BLaER1 treated with 17β-estradiol and CSF1 and Interleukin-3, amounts not matched to agents 10 nM and 100 nM (cell line): ENCODE results near the gene COLEC12.

ENCODE experiments used
- H3K27ac ChIP-seq, 11 experiments: shearing (Covaris generic); formaldehyde crosslinking; 2 replicates each; pipeline ENCODE4 v1.8.1; 2022
- H3K27me3 ChIP-seq, 11 experiments: shearing (Covaris generic); formaldehyde crosslinking; 2 replicates each; pipeline ENCODE4 v1.8.1; 2022
- H3K36me3 ChIP-seq, 11 experiments: shearing (Covaris generic); formaldehyde crosslinking; 2 replicates each; pipeline ENCODE4 v1.8.1; 2022
- H3K4me1 ChIP-seq, 10 experiments: shearing (Covaris generic); formaldehyde crosslinking; 2 replicates each; pipeline ENCODE4 v1.8.1; 2022
- H3K4me2 ChIP-seq, 11 experiments: shearing (Covaris generic); formaldehyde crosslinking; 2 replicates each; pipeline ENCODE4 v1.8.1; 2022
- H3K4me3 ChIP-seq, 10 experiments: shearing (Covaris generic); formaldehyde crosslinking; 2 replicates each; pipeline ENCODE4 v1.8.1; 2022
- H3K9ac ChIP-seq, 11 experiments: shearing (Covaris generic); formaldehyde crosslinking; 2 replicates each; pipeline ENCODE4 v1.8.1; 2022
- H3K9me3 ChIP-seq, 11 experiments: shearing (Covaris generic); formaldehyde crosslinking; replicated peaks in 1 of 11; 2 replicates each; pipeline ENCODE4 v1.8.1; 2022
- H4K20me1 ChIP-seq, 11 experiments: shearing (Covaris generic); formaldehyde crosslinking; 2 replicates each; pipeline ENCODE4 v1.8.1; 2022
- Cebpa-rat ChIP-seq, 11 experiments: shearing (Covaris generic); IDR thresholded peaks; 2 replicates each; pipeline ENCODE4 v1.8.1; 2022

The COLEC12 gene

GRCh38 chr18:355678-356077 is 144.8 kb downstream of the COLEC12 start:
- Histone ChIP-seq H3K4me3 (no peak overlapping the region), H3K9me3 (no peaks in the 10 kb centered on the region), H3K4me1 (peaks cover 5 to 40% (median 6%) of the 10 kb centered on the region in 10 experiments), H3K9ac (no peak overlapping the region), H3K27me3 (no peaks in the 10 kb centered on the region), H3K36me3 (peaks cover 0 to 67% (median 0%) of the 10 kb centered on the region in 11 experiments; a peak in 6 of 22 replicates), H3K27ac (no peak overlapping the region), H4K20me1 (no peaks in the 10 kb centered on the region), H3K4me2 (no peak overlapping the region)
- no peak for TF ChIP-seq Cebpa-rat (IDR thresholded peaks at IDR 0.05)

- no peak overlapping the region for H3K4me3 ChIP-seq
- no peak overlapping the region for H3K9ac ChIP-seq
- no peak overlapping the region for H3K27ac ChIP-seq
- H3K36me3 ChIP-seq, result peaks cover 0 to 79% (median 0%) of the 10 kb centered on the region in 11 experiments; a peak in 6 of 22 replicates
- peaks cover 0 to 37% (median 0%) of the 10 kb centered on the region in 10 experiments; a peak in 4 of 20 replicates for H3K4me1 ChIP-seq
- H3K27me3 ChIP-seq, result no peaks in the 10 kb centered on the region
- TF ChIP-seq Cebpa-rat (IDR thresholded peaks at IDR 0.05), result no peak
- no peaks in the 10 kb centered on the region for H4K20me1 ChIP-seq
- peaks cover 0 to under 1% (median 0%) of the 10 kb centered on the region in 11 experiments; a peak in 1 of 22 replicates for H3K9me3 ChIP-seq
- H3K4me2 ChIP-seq, result no peak overlapping the region
These were observed 146.0 kb downstream of the COLEC12 start for GRCh38 chr18:354471-354870.

GRCh38 chr18:354003-354402 is 146.5 kb downstream of the COLEC12 start:
- Histone ChIP-seq H3K36me3 (peaks cover 0 to 84% (median 0%) of the 10 kb centered on the region in 11 experiments; a peak in 6 of 22 replicates), H3K9me3 (peaks cover 0 to 5% (median 0%) of the 10 kb centered on the region in 11 experiments; a peak in 3 of 22 replicates), H3K4me3 (no peak overlapping the region), H4K20me1 (no peaks in the 10 kb centered on the region), H3K27ac (no peak overlapping the region), H3K4me1 (peaks cover 0 to 37% (median 0%) of the 10 kb centered on the region in 10 experiments; a peak in 4 of 20 replicates), H3K27me3 (no peaks in the 10 kb centered on the region), H3K4me2 (no peak overlapping the region), H3K9ac (no peak overlapping the region)
- TF ChIP-seq Cebpa-rat (IDR thresholded peaks at IDR 0.05), result no peak

GRCh38 chr18:352438-352837 is 148.1 kb downstream of the COLEC12 start:
- no peaks in the 10 kb centered on the region for H4K20me1 ChIP-seq
- no peak for TF ChIP-seq Cebpa-rat (IDR thresholded peaks at IDR 0.05)
- peaks cover 0 to 31% (median 0%) of the 10 kb centered on the region in 10 experiments; a peak in 4 of 20 replicates for H3K4me1 ChIP-seq
- no peak overlapping the region for H3K4me3 ChIP-seq
- H3K27me3 ChIP-seq, result no peaks in the 10 kb centered on the region
- H3K9ac ChIP-seq, result no peak overlapping the region
- H3K27ac ChIP-seq, result no peak overlapping the region
- peaks cover 0 to 94% (median 0%) of the 10 kb centered on the region in 11 experiments; a peak in 6 of 22 replicates for H3K36me3 ChIP-seq
- peaks cover 0 to 11% (median 0%) of the 10 kb centered on the region in 11 experiments; a peak in 5 of 22 replicates for H3K9me3 ChIP-seq
- H3K4me2 ChIP-seq, result no peak overlapping the region

- H3K4me3 ChIP-seq, result no peak overlapping the region
- peaks cover 7 to 24% (median 12%) of the 10 kb centered on the region in 11 experiments; a peak in 13 of 22 replicates for H3K9me3 ChIP-seq
- H3K27ac ChIP-seq, result no peak overlapping the region
- no peak for TF ChIP-seq Cebpa-rat (IDR thresholded peaks at IDR 0.05)
- no peaks in the 10 kb centered on the region for H3K27me3 ChIP-seq
- no peak overlapping the region for H3K9ac ChIP-seq
- H3K36me3 ChIP-seq, result peaks cover 0 to 99% (median 0%) of the 10 kb centered on the region in 11 experiments; a peak in 8 of 22 replicates
- no peaks in the 10 kb centered on the region for H4K20me1 ChIP-seq
- H3K4me1 ChIP-seq, result peaks cover 0 to 18% (median 0%) of the 10 kb centered on the region in 10 experiments; a peak in 2 of 20 replicates
- no peak overlapping the region for H3K4me2 ChIP-seq
These were observed 149.4 kb downstream of the COLEC12 start for GRCh38 chr18:350953-351572.

- Histone ChIP-seq H3K4me2 (no peak overlapping the region), H3K4me1 (peaks cover 0 to 26% (median 0%) of the 10 kb centered on the region in 10 experiments; a peak in 7 of 20 replicates), H3K9ac (no peak overlapping the region), H3K4me3 (no peak overlapping the region), H3K9me3 (peaks cover 7 to 33% (median 16%) of the 10 kb centered on the region in 11 experiments; a peak in 14 of 22 replicates), H4K20me1 (no peaks in the 10 kb centered on the region), H3K36me3 (peaks cover 0 to 98% (median 0%) of the 10 kb centered on the region in 11 experiments; a peak in 9 of 22 replicates), H3K27ac (no peak overlapping the region), H3K27me3 (no peaks in the 10 kb centered on the region)
- TF ChIP-seq Cebpa-rat (IDR thresholded peaks at IDR 0.05), result no peak
These were observed 153.9 kb downstream of the COLEC12 start for GRCh38 chr18:346600-346999.

GRCh38 chr18:341102-341501 is 159.4 kb downstream of the COLEC12 start:
- no peaks in the 10 kb centered on the region for H3K27me3 ChIP-seq
- H3K4me3 ChIP-seq, result no peak overlapping the region
- peaks cover 0 to 65% (median 13%) of the 10 kb centered on the region in 10 experiments; a peak in 16 of 20 replicates for H3K4me1 ChIP-seq
- peaks cover 0 to 77% (median 0%) of the 10 kb centered on the region in 11 experiments; a peak in 8 of 22 replicates for H3K36me3 ChIP-seq
- no peak overlapping the region for H3K27ac ChIP-seq
- no peak for TF ChIP-seq Cebpa-rat (IDR thresholded peaks at IDR 0.05)
- peak overlapping the region in 3 of 11 experiments; percentile 20 to 40 (median 34); a peak in 4 of 22 replicates for H3K4me2 ChIP-seq
- no peak overlapping the region for H3K9ac ChIP-seq
- no peaks in the 10 kb centered on the region for H4K20me1 ChIP-seq
- peaks cover 0 to 9% (median 5%) of the 10 kb centered on the region in 11 experiments; a peak in 11 of 22 replicates for H3K9me3 ChIP-seq

- no peak for TF ChIP-seq Cebpa-rat (IDR thresholded peaks at IDR 0.05)
- H3K4me3 ChIP-seq, result no peak overlapping the region
- peaks cover 0 to 74% (median 0%) of the 10 kb centered on the region in 11 experiments; a peak in 6 of 22 replicates for H3K36me3 ChIP-seq
- H3K4me2 ChIP-seq, result no peak overlapping the region
- no peaks in the 10 kb centered on the region for H3K27me3 ChIP-seq
- H4K20me1 ChIP-seq, result no peaks in the 10 kb centered on the region
- H3K9ac ChIP-seq, result no peak overlapping the region
- peaks cover 0 to 67% (median 23%) of the 10 kb centered on the region in 10 experiments; a peak in 16 of 20 replicates for H3K4me1 ChIP-seq
- H3K9me3 ChIP-seq, result no peaks in the 10 kb centered on the region
- H3K27ac ChIP-seq, result no peak overlapping the region
These were observed 160.5 kb downstream of the COLEC12 start for GRCh38 chr18:340044-340443.

GRCh38 chr18:339200-339599 is 161.3 kb downstream of the COLEC12 start:
- no peak overlapping the region for H3K27ac ChIP-seq
- H3K4me1 ChIP-seq, result peaks cover 0 to 65% (median 25%) of the 10 kb centered on the region in 10 experiments; a peak in 16 of 20 replicates
- H3K36me3 ChIP-seq, result peaks cover 0 to 75% (median 0%) of the 10 kb centered on the region in 11 experiments; a peak in 6 of 22 replicates
- no peak overlapping the region for H3K4me3 ChIP-seq
- TF ChIP-seq Cebpa-rat (IDR thresholded peaks at IDR 0.05), result no peak
- no peak overlapping the region for H3K4me2 ChIP-seq
- no peaks in the 10 kb centered on the region for H3K27me3 ChIP-seq
- H4K20me1 ChIP-seq, result no peaks in the 10 kb centered on the region
- H3K9me3 ChIP-seq, result no peaks in the 10 kb centered on the region
- no peak overlapping the region for H3K9ac ChIP-seq
